RCC 7860 (cell line): Measurements from ENCODE around the gene SLC13A4.
A peak's percentile ranks its signal among the peaks of the same experiment; 100 is the strongest.
"Not testable (repeated sequence)": the region's sequence is repeated elsewhere in the genome, so short reads cannot be mapped to it uniquely, and the experiment has no call there.

Source experiments
- DNase-seq: peaks from one replicate; pipeline ENCODE4 v3.0.0-alpha.2; 2015; ENCODE audit warnings: low spot score
- FAIRE-seq: peaks from 2 replicates; lab custom pipeline; 2012; peaks lifted over from hg19 to GRCh38; lab: Jason Lieb, UNC

SLC13A4 gene

GRCh38 chr7:135728136-135728669 lies at the start of gene SLC13A4:
SLC13A4 (minus strand) TSS chr7:135728186; CDS start chr7:135727496, 690 bp downstream.
- FAIRE-seq: no peak
- no peak for DNase-seq

GRCh38 chr7:135775915-135776314 lies 47.9 kb upstream of the SLC13A4 start:
- not testable (repeated sequence) for FAIRE-seq, DNase-seq

GRCh38 chr7:135775230-135775629 lies 47.2 kb upstream of the SLC13A4 start:
- no peak for FAIRE-seq
- DNase-seq: no peak

- FAIRE-seq (no peak), DNase-seq (no peak)
Observed at GRCh38 chr7:135774284-135774683, 46.3 kb upstream of the SLC13A4 start.

- FAIRE-seq: no peak
- DNase-seq: no peak
Observed at GRCh38 chr7:135773464-135773863, 45.5 kb upstream of the SLC13A4 start.

- DNase-seq (no peak), FAIRE-seq (no peak)
Observed at GRCh38 chr7:135772639-135773222, 44.7 kb upstream of the SLC13A4 start.

GRCh38 chr7:135771961-135772638 lies 44.1 kb upstream of the SLC13A4 start:
- FAIRE-seq: no peak
- peak; percentile 17 for DNase-seq

- DNase-seq: no peak
- FAIRE-seq: no peak
Observed at GRCh38 chr7:135771051-135771450, 43.1 kb upstream of the SLC13A4 start.

- DNase-seq (no peak), FAIRE-seq (no peak)
Observed at GRCh38 chr7:135770139-135770710, 42.2 kb upstream of the SLC13A4 start.

- no peak for FAIRE-seq
Observed at GRCh38 chr7:135769005-135769802, 41.2 kb upstream of the SLC13A4 start.

GRCh38 chr7:135768467-135768866 lies 40.5 kb upstream of the SLC13A4 start:
- DNase-seq (no peak), FAIRE-seq (no peak)

More at GRCh38 chr7:135769005-135769802, 41.2 kb upstream of the SLC13A4 start:
- DNase-seq: no peak

- FAIRE-seq: no peak
- DNase-seq: no peak
Observed at GRCh38 chr7:135768064-135768463, 40.1 kb upstream of the SLC13A4 start.

- FAIRE-seq: no peak
- no peak for DNase-seq
Observed at GRCh38 chr7:135763261-135763660, 35.3 kb upstream of the SLC13A4 start.

GRCh38 chr7:135761751-135762488 lies 33.9 kb upstream of the SLC13A4 start:
- FAIRE-seq (no peak), DNase-seq (peak; percentile 46)

GRCh38 chr7:135759532-135759931 lies 31.5 kb upstream of the SLC13A4 start:
- DNase-seq (no peak), FAIRE-seq (no peak)

GRCh38 chr7:135758531-135758932 lies 30.5 kb upstream of the SLC13A4 start:
- FAIRE-seq: no peak
- DNase-seq: no peak

- DNase-seq (no peak), FAIRE-seq (no peak)
Observed at GRCh38 chr7:135757719-135758411, 29.9 kb upstream of the SLC13A4 start.

GRCh38 chr7:135756191-135756590 lies 28.2 kb upstream of the SLC13A4 start:
- FAIRE-seq (no peak), DNase-seq (no peak)

GRCh38 chr7:135755351-135755753 lies 27.4 kb upstream of the SLC13A4 start:
- DNase-seq (no peak), FAIRE-seq (no peak)
